ENCODE results near the gene SOX13. TPM values are rescaled to one million over a fixed set of nuclear protein-coding genes. Genes with fewer than 3 reads are reported as not detected.

Gene SOX13
- polyA plus RNA-seq, 1 experiment = 2.0 TPM

DNA sequence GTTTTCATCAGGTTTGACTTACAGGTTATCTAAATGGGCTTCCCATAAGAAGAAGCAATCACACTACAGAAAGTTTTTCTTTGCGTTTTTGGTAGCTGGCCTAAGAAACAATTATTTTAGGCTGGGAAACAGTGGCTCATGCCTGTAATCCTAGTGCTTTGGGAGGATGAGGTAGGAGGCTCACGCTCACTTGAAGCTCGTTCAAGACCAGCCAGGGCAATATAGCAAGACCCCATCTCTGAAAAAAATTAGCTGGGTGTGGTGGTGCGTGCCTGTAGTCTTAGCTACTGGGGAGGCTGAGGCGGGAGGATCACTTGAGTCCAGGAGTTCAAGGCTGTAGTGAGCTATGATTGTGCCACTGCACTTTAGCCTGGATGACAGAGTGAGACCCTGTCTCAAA is 94.8 kb downstream of the SOX13 start:
- TF ChIP-seq, protein P1, sequence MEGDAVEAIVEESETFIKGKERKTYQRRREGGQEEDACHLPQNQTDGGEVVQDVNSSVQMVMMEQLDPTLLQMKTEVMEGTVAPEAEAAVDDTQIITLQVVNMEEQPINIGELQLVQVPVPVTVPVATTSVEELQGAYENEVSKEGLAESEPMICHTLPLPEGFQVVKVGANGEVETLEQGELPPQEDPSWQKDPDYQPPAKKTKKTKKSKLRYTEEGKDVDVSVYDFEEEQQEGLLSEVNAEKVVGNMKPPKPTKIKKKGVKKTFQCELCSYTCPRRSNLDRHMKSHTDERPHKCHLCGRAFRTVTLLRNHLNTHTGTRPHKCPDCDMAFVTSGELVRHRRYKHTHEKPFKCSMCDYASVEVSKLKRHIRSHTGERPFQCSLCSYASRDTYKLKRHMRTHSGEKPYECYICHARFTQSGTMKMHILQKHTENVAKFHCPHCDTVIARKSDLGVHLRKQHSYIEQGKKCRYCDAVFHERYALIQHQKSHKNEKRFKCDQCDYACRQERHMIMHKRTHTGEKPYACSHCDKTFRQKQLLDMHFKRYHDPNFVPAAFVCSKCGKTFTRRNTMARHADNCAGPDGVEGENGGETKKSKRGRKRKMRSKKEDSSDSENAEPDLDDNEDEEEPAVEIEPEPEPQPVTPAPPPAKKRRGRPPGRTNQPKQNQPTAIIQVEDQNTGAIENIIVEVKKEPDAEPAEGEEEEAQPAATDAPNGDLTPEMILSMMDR (IDR thresholded peaks at IDR 0.05; ENCODE audit: low read depth, low read length) = no peak
- CTCF ChIA-PET = interaction anchor here (1.0 to 13.8 kb wide), 5 partner anchors 15 to 230 kb away, joined by 4 to 212 read pairs (median 122); partner anchors contain the start of gene PLEKHA6

DNA sequence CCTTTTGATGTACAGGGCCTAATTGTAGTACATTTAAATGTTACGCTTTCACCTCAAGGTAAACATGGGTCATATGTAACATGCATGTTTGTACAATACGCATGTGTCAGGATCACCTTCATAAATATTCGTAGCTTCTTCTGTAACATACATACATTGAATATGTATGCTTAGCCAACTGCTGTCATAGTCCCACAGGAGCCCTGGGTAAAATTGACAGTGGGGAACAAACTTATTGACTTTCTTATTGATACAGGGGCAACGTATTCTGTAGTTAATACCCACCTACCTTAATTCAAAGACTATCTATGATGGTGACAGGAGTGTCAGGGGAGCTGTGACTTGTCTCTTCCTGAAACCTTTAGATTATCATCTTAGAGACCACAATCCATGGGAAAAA is 96.9 kb downstream of the SOX13 start:
- POLR2A ChIA-PET = no interaction called here
- TF ChIP-seq, protein P1 (IDR thresholded peaks at IDR 0.05; ENCODE audit: low read depth, low read length) = no peak
- Histone ChIP-seq H3K4me3 (ENCODE audit: low read depth, low read length) (no peak overlapping the region), H3K27ac (ENCODE audit: low read depth, low read length) (no peak overlapping the region), H3K27me3 (ENCODE audit: control insufficient read depth, insufficient read depth, low read length) (no peaks in the 10 kb centered on the region), H3K9me3 (ENCODE audit: control insufficient read depth, insufficient read depth, low read length) (peaks cover 3% of the 10 kb centered on the region)
- no peak for DNase-seq (ENCODE audit: low read depth, low spot score)
- CTCF ChIA-PET = interaction anchor here (0.7 to 13.8 kb wide), 5 partner anchors 29 to 242 kb away, joined by 3 to 212 read pairs (median 122); partner anchors contain the start of gene PLEKHA6

More for the DNA sequence above, 94.8 kb downstream of the SOX13 start:
- no peak for DNase-seq (ENCODE audit: low read depth, low spot score)
- POLR2A ChIA-PET = no interaction called here
- H3K27me3 ChIP-seq (ENCODE audit: control insufficient read depth, insufficient read depth, low read length) = no peaks in the 10 kb centered on the region
- H3K27ac ChIP-seq (ENCODE audit: low read depth, low read length) = no peak overlapping the region
- peaks cover 3% of the 10 kb centered on the region for H3K9me3 ChIP-seq (ENCODE audit: control insufficient read depth, insufficient read depth, low read length)
- no peak overlapping the region for H3K4me3 ChIP-seq (ENCODE audit: low read depth, low read length)

DNA sequence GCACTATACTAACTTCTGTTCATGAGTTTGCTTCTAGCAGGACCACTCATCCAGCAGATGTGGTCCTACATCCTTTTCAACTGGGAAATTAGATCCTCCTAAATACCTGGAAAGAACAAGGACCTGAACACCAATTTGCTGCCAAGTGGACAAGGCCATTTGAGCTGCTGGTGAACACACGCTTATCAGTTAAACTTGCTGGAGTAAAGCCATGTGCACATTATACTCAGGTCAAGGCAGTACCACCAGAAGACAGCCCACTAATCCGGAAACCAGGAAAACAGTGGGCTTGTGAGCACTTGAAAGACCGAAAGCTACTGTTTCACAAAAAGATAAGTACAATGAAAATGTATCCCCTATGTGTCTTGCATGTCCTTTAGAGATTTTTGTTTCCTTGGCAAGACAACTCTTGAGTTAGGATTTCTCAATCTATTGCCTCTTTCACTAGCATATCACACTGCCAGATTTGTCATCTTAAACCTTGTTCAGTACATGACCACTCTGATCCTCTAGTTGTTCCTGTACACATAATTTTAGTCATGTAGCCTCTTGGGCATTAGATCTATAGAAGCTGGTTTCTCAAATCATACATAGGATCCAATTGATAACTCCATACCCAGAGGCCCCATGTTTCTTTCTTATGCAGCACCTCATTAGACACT is 97.7 kb downstream of the SOX13 start:
- no peaks in the 10 kb centered on the region for H3K27me3 ChIP-seq (ENCODE audit: control insufficient read depth, insufficient read depth, low read length)
- H3K9me3 ChIP-seq (ENCODE audit: control insufficient read depth, insufficient read depth, low read length) = peaks cover 3% of the 10 kb centered on the region
- no peak for DNase-seq (ENCODE audit: low read depth, low spot score)
- CTCF ChIA-PET = interaction anchor here (0.7 to 13.8 kb wide), 3 partner anchors 35 to 192 kb away, joined by 3 to 212 read pairs (median 190); partner anchors contain the start of gene PLEKHA6
- TF ChIP-seq, protein P1 (IDR thresholded peaks at IDR 0.05; ENCODE audit: low read depth, low read length) = no peak
- no peak overlapping the region for H3K4me3 ChIP-seq (ENCODE audit: low read depth, low read length)
- no peak overlapping the region for H3K27ac ChIP-seq (ENCODE audit: low read depth, low read length)
- POLR2A ChIA-PET = no interaction called here

DNA sequence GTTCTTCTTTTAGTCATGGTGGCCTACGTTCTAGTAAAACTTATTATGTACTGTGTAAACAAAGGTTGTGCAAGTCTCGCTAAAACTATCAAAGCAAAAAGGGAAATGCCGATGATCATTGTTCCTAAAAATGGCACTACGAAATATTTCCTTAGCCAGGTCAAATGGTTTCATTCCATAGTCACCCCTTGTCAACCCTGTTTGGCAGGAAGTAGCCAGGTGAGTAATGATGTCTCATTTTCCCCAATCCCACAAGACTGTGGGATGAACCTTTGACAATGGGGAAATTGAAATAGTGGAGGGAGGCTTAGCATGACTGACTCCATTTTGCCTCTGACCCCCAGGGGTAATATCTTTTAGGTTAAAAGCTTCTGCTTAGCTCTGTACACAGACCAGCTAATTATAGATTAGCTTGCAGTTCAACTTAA is 98.8 kb downstream of the SOX13 start:
- Histone ChIP-seq H3K9me3 (ENCODE audit: control insufficient read depth, insufficient read depth, low read length) (peaks cover 3% of the 10 kb centered on the region), H3K27ac (ENCODE audit: low read depth, low read length) (no peak overlapping the region), H3K27me3 (ENCODE audit: control insufficient read depth, insufficient read depth, low read length) (no peaks in the 10 kb centered on the region), H3K4me3 (ENCODE audit: low read depth, low read length) (no peak overlapping the region)
- TF ChIP-seq, protein P1 (IDR thresholded peaks at IDR 0.05; ENCODE audit: low read depth, low read length) = no peak
- CTCF ChIA-PET = interaction anchor here (0.7 to 13.8 kb wide), 7 partner anchors 9 to 227 kb away, joined by 3 to 212 read pairs (median 8); partner anchors contain the start of gene PLEKHA6
- POLR2A ChIA-PET = interaction anchor here (1.1 kb wide), 1 partner anchor 27 kb away, joined by 4 read pairs; no protein-coding TSS in a partner anchor
- DNase-seq (ENCODE audit: low read depth, low spot score) = no peak

DNA sequence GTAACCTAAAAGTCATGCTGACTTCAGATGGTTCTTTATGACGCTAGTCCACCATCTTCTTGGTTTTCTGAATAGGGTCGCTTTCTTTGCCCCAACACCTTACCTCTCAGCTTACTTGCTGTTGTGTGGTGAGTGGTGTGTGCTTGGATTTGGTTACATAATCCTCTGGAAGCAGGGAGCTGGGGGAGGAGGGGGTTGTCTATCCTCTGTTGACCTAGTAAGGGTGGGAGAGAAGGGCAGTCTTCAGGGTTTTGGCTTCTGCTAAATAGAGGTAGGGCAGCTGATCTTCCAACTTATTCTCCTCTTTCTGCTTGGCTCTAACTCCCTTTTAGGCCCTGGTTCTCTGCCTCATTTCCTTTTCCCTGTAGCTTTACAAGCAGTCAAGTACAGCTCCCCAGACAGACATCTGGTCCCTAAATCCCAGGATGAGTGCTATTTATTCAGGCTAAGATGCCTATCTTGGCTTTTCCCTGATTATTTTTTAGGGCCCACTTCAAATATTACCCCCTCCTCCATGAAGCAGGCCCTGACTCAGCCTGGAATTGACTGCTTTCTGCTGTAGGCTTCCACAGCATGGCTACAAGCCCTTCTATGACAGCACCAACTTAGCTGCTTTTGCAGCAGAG is 99.6 kb downstream of the SOX13 start:
- ChIA-PET POLR2A (interaction anchor here (0.6 to 1.1 kb wide), 2 partner anchors 17 to 26 kb away, joined by 4 read pairs; no protein-coding TSS in a partner anchor), CTCF (interaction anchor here (0.9 to 13.8 kb wide), 7 partner anchors 10 to 226 kb away, joined by 3 to 212 read pairs (median 8); partner anchors contain the start of gene PLEKHA6)
- no peak overlapping the region for H3K4me3 ChIP-seq (ENCODE audit: low read depth, low read length)
- H3K27me3 ChIP-seq (ENCODE audit: control insufficient read depth, insufficient read depth, low read length) = no peaks in the 10 kb centered on the region
- no peak for DNase-seq (ENCODE audit: low read depth, low spot score)
- H3K27ac ChIP-seq (ENCODE audit: low read depth, low read length) = no peak overlapping the region
- TF ChIP-seq, protein P1 (IDR thresholded peaks at IDR 0.05; ENCODE audit: low read depth, low read length) = no peak
- H3K9me3 ChIP-seq (ENCODE audit: control insufficient read depth, insufficient read depth, low read length) = peaks cover 3% of the 10 kb centered on the region
